ENCODE measurements around the gene DNAH3.

- TF ChIP-seq EP300 (IDR thresholded peaks at IDR 0.05) = no peak
- TF ChIP-seq, protein P1, sequence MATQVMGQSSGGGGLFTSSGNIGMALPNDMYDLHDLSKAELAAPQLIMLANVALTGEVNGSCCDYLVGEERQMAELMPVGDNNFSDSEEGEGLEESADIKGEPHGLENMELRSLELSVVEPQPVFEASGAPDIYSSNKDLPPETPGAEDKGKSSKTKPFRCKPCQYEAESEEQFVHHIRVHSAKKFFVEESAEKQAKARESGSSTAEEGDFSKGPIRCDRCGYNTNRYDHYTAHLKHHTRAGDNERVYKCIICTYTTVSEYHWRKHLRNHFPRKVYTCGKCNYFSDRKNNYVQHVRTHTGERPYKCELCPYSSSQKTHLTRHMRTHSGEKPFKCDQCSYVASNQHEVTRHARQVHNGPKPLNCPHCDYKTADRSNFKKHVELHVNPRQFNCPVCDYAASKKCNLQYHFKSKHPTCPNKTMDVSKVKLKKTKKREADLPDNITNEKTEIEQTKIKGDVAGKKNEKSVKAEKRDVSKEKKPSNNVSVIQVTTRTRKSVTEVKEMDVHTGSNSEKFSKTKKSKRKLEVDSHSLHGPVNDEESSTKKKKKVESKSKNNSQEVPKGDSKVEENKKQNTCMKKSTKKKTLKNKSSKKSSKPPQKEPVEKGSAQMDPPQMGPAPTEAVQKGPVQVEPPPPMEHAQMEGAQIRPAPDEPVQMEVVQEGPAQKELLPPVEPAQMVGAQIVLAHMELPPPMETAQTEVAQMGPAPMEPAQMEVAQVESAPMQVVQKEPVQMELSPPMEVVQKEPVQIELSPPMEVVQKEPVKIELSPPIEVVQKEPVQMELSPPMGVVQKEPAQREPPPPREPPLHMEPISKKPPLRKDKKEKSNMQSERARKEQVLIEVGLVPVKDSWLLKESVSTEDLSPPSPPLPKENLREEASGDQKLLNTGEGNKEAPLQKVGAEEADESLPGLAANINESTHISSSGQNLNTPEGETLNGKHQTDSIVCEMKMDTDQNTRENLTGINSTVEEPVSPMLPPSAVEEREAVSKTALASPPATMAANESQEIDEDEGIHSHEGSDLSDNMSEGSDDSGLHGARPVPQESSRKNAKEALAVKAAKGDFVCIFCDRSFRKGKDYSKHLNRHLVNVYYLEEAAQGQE (IDR thresholded peaks at IDR 0.05) = no peak
- no peak for TF ChIP-seq HMGXB4 (CRISPR knock-in tag; IDR thresholded peaks at IDR 0.05; ENCODE audit: borderline replicate concordance)
Observed at GRCh38 chr16:20916942-20917341, 233.7 kb downstream of the DNAH3 start.
